OCI-LY7 (cell line): ENCODE measurements around the gene STAT4. TPM values are rescaled to one million over a fixed set of nuclear protein-coding genes. Genes with fewer than 3 reads are reported as not detected.

Experiments
- BruUV-seq: library from RNA; stranded (reverse); fragments of 400-500 nt; replicated peaks from 2 replicates; lab custom pipeline; 2021; lab: Mats Ljungman, UMichigan
- CTCF ChIA-PET: fragments of 300-600 bp; sonication (Branson Sonifier 250); formaldehyde crosslinking; loops from one replicate; lab custom pipeline; 2022; ENCODE audit warnings: antibody characterized with exemption; ENCODE audit not compliant: unreplicated experiment; lab: Charles Lee
- POLR2A ChIA-PET: fragments of 300-600 bp; sonication (Branson Sonifier 250); formaldehyde crosslinking; loops from one replicate; lab custom pipeline; 2022; ENCODE audit warnings: antibody characterized with exemption; lab: Charles Lee
- DNase-seq: peaks from one replicate; pipeline ENCODE4 v3.0.0-alpha.2; 2015; ENCODE audit warnings: low spot score
- H2AFZ ChIP-seq: fragments of 200-600 bp; sonication (generic), shearing (Covaris generic); 2 replicates; pipeline ENCODE4 v1.6.1; 2014; ENCODE audit warnings: mild to moderate bottlenecking, antibody characterized with exemption, low read length, moderate library complexity
- H3K27ac ChIP-seq: fragments of 200-600 bp; sonication (generic); 2 replicates; pipeline ENCODE4 v1.5.1; 2014; ENCODE audit warnings: mixed run types, low read depth, mild to moderate bottlenecking, moderate library complexity, low read length, inconsistent platforms; ENCODE audit not compliant: poor library complexity, severe bottlenecking
- H3K36me3 ChIP-seq: fragments of 200-600 bp; sonication (generic); 2 replicates; pipeline ENCODE4 v1.6.1; 2014; ENCODE audit warnings: mild to moderate bottlenecking, antibody characterized with exemption, low read length, moderate library complexity, mixed read lengths; ENCODE audit not compliant: insufficient read depth
- H3K4me1 ChIP-seq: fragments of 200-600 bp; sonication (generic); 2 replicates; pipeline ENCODE4 v1.5.1; 2014; ENCODE audit warnings: mild to moderate bottlenecking, low read length; ENCODE audit not compliant: insufficient read depth, poor library complexity, severe bottlenecking
- H3K4me2 ChIP-seq: fragments of 200-600 bp; sonication (generic); 2 replicates; pipeline ENCODE4 v1.6.1; 2014; ENCODE audit warnings: mild to moderate bottlenecking, low read length
- H3K4me3 ChIP-seq: fragments of 200-600 bp; sonication (generic); 2 replicates; pipeline ENCODE4 v1.5.1; 2014; ENCODE audit warnings: mild to moderate bottlenecking, low read depth, low read length; ENCODE audit not compliant: poor library complexity, severe bottlenecking
- H3K79me2 ChIP-seq: fragments of 200-600 bp; sonication (generic); 2 replicates; pipeline ENCODE4 v1.6.1; 2016; ENCODE audit warnings: low read depth, mild to moderate bottlenecking, low read length, moderate library complexity, mixed read lengths; ENCODE audit not compliant: insufficient read depth
- H3K9me2 ChIP-seq: fragments of 200-600 bp; sonication (generic); 2 replicates; pipeline ENCODE4 v1.6.1; 2016; ENCODE audit warnings: mild to moderate bottlenecking, low read length, mixed read lengths; ENCODE audit not compliant: insufficient read depth
- H3K9me3 ChIP-seq: fragments of 200-600 bp; sonication (generic); 2 replicates; pipeline ENCODE4 v1.6.1; 2014; ENCODE audit warnings: mild to moderate bottlenecking, mixed run types, low read length, mixed read lengths
- H4K20me1 ChIP-seq: fragments of 200-600 bp; sonication (generic); 2 replicates; pipeline ENCODE4 v1.6.1; 2014; ENCODE audit warnings: mild to moderate bottlenecking, antibody characterized with exemption, low read length, moderate library complexity, mixed read lengths; ENCODE audit not compliant: insufficient read depth
- EZH2phosphoT487 ChIP-seq: fragments of 200-600 bp; sonication (generic); IDR thresholded peaks from 2 replicates; pipeline ENCODE4 v1.6.1; 2018; ENCODE audit warnings: low read depth, borderline replicate concordance, mild to moderate bottlenecking, mixed run types, antibody characterized with exemption, low read length, moderate library complexity, mixed read lengths
- intact Hi-C: fragments of 100-400 bp; cut with micrococcal nuclease; formaldehyde crosslinking; loops from one replicate; pipeline ENCODE4 v1.10.0; 2022; ENCODE audit not compliant: unreplicated experiment
- total RNA-seq, 2 experiments: library from RNA; depleted of rRNA in 1 of 2; stranded (reverse); fragments of >200 nt in 1 of 2; shearing (Covaris generic) in 1 of 2; gene quantifications; 2 replicates each; pipeline ENCODE4 v1.2.3, GENCODE V29; 2014 to 2022
- TF ChIP-seq, protein P1 (sequence below): fragments of 200-600 bp; sonication (generic); conservative IDR thresholded peaks from 2 replicates; pipeline ENCODE4 v1.5.1; 2014; ENCODE audit warnings: mild to moderate bottlenecking, antibody characterized with exemption, low read length, moderate library complexity, mixed read lengths

Gene STAT4
- total RNA-seq, 2 experiments from 2014 or later: not detected

DNA sequence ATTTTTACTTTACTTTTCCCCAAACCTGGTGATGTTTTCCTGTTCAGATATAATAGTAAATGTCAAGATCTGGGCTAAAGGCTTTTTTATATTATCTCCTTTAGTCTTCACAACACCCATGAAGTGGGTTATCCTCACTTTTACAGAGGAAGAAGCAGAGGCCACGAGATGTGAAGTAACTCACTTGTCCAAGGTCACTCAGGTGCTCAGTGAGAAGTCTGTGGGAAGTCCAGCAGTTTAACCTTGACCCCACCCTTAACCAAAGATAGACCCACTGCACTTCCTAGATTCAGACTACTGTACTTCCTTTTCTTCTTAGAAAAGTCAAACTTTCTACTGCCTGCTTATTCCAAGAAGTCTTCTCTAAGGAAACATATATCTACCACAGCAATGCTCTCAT, 80.5 kb downstream of the STAT4 start:
- Histone ChIP-seq H3K4me2 (no peak overlapping the region), H3K79me2 (no peaks in the 10 kb centered on the region), H3K4me3 (no peak overlapping the region), H3K36me3 (no peaks in the 10 kb centered on the region), H3K9me3 (no peaks in the 10 kb centered on the region), H3K27ac (no peak overlapping the region), H4K20me1 (no peaks in the 10 kb centered on the region), H3K4me1 (no peaks in the 10 kb centered on the region), H2AFZ (no peak overlapping the region), H3K9me2 (no peaks in the 10 kb centered on the region)
- no peak for DNase-seq
- BruUV-seq: no TSS peak
- ChIA-PET CTCF (interaction anchor here (0.6 kb wide), 1 partner anchor 20 kb away, joined by 4 read pairs; no protein-coding TSS in a partner anchor), POLR2A (no interaction called here)
- no peak for TF ChIP-seq EZH2phosphoT487
- TF ChIP-seq, protein P1, sequence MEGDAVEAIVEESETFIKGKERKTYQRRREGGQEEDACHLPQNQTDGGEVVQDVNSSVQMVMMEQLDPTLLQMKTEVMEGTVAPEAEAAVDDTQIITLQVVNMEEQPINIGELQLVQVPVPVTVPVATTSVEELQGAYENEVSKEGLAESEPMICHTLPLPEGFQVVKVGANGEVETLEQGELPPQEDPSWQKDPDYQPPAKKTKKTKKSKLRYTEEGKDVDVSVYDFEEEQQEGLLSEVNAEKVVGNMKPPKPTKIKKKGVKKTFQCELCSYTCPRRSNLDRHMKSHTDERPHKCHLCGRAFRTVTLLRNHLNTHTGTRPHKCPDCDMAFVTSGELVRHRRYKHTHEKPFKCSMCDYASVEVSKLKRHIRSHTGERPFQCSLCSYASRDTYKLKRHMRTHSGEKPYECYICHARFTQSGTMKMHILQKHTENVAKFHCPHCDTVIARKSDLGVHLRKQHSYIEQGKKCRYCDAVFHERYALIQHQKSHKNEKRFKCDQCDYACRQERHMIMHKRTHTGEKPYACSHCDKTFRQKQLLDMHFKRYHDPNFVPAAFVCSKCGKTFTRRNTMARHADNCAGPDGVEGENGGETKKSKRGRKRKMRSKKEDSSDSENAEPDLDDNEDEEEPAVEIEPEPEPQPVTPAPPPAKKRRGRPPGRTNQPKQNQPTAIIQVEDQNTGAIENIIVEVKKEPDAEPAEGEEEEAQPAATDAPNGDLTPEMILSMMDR: no peak
- intact Hi-C loops: no loop called here

DNA sequence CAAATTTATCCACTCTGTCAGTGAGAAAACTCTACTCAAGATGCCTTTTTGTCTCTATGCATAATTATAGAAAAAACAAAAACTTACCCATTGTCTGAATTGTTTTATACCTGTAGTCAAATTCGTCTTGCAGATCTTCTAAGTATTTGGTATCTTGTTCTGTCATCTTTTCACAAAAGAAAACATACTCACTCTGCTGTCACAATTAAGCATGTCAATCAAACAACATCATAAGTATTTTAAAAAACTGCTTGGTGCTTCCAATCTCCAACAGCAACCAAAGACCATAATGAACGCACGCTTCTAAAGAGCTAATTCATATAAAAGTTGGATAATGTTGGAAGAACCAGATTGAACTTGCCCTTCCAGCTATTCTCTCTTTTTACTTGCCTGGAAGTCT, 81.2 kb downstream of the STAT4 start:
- intact Hi-C loops: no loop called here
- Histone ChIP-seq H3K79me2 (no peaks in the 10 kb centered on the region), H3K4me1 (no peaks in the 10 kb centered on the region), H3K4me3 (no peak overlapping the region), H3K9me3 (no peaks in the 10 kb centered on the region), H3K36me3 (no peaks in the 10 kb centered on the region), H4K20me1 (no peaks in the 10 kb centered on the region), H3K9me2 (no peaks in the 10 kb centered on the region), H2AFZ (no peak overlapping the region), H3K4me2 (no peak overlapping the region), H3K27ac (no peak overlapping the region)
- TF ChIP-seq, protein P1: no peak
- no peak for TF ChIP-seq EZH2phosphoT487
- CTCF ChIA-PET: no interaction called here
- POLR2A ChIA-PET: no interaction called here
- DNase-seq: no peak
- no TSS peak for BruUV-seq

DNA sequence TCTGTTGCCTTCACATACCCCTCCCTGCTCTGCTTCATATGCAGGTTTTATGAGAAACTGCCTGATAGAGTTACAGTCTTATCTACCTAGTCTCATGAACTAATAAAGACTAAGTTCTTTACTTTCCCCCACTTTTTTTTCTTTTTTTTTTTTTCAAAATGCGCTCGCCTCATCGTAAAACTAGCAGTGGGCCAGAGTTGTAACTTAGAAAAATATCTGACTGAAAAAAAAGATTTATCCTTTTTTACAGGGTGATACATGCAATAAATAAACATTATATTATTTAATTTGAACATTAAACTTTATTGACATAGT, 83.9 kb downstream of the STAT4 start:
- no peak overlapping the region for H3K4me2 ChIP-seq
- H3K4me1 ChIP-seq: no peaks in the 10 kb centered on the region
- intact Hi-C loops: no loop called here

More for the DNA sequence above, 83.9 kb downstream of the STAT4 start:
- Histone ChIP-seq H3K79me2 (no peaks in the 10 kb centered on the region), H3K36me3 (no peaks in the 10 kb centered on the region), H3K9me2 (no peaks in the 10 kb centered on the region), H4K20me1 (no peaks in the 10 kb centered on the region), H2AFZ (no peak overlapping the region), H3K27ac (no peak overlapping the region), H3K4me3 (no peak overlapping the region), H3K9me3 (no peaks in the 10 kb centered on the region)
- no peak for DNase-seq
- ChIA-PET POLR2A (interaction anchor here (1.1 kb wide), 1 partner anchor 12 kb away, joined by 3 read pairs; no protein-coding TSS in a partner anchor), CTCF (no interaction called here)
- no TSS peak for BruUV-seq
- no peak for TF ChIP-seq EZH2phosphoT487
- TF ChIP-seq, protein P1: no peak
